ENCODE data around the gene BACH1. TPM values are rescaled to one million over a fixed set of nuclear protein-coding genes. Genes with fewer than 3 reads are reported as not detected.

BACH1 gene
- polyA plus RNA-seq, 1 donor from 2014 or later = 29.7 TPM

GRCh38 chr21:29329406-29329805 is 30.7 kb downstream of the BACH1 start:
- peaks cover 12% of the 10 kb centered on the region for H3K79me2 ChIP-seq (replicated peaks; ENCODE audit: insufficient read depth, low read length)
- H3K27me3 ChIP-seq (ENCODE audit: insufficient read depth, low read depth, low read length) = no peaks in the 10 kb centered on the region
- no peak overlapping the region for H3K27ac ChIP-seq (ENCODE audit: low read length)
- H3K36me3 ChIP-seq (ENCODE audit: insufficient read depth, low read length) = no peaks in the 10 kb centered on the region
- no peaks in the 10 kb centered on the region for H3K9me2 ChIP-seq (ENCODE audit: insufficient read depth, low read length)
- no peaks in the 10 kb centered on the region for H3F3A ChIP-seq (ENCODE audit: insufficient read depth, low read length, poor library complexity, severe bottlenecking)
- H3K4me3 ChIP-seq (ENCODE audit: low read length) = no peak overlapping the region
- no peak overlapping the region for H3K4me2 ChIP-seq (ENCODE audit: low read length)
- no peak overlapping the region for H2AFZ ChIP-seq (ENCODE audit: low read depth, low read length)
- no peak for TF ChIP-seq RAD21 (conservative IDR thresholded peaks at IDR 0.05)
- no peak for TF ChIP-seq EZH2 (IDR thresholded peaks at IDR 0.05; ENCODE audit: borderline replicate concordance, insufficient read depth, low read length, poor library complexity, severe bottlenecking)
- TF ChIP-seq MXI1 (conservative IDR thresholded peaks at IDR 0.05; ENCODE audit: poor library complexity, severe bottlenecking) = no peak
- TF ChIP-seq CTCF (IDR thresholded peaks at IDR 0.05; ENCODE audit: poor library complexity, severe bottlenecking) = no peak
- no peak for TF ChIP-seq SMC3 (conservative IDR thresholded peaks at IDR 0.05; ENCODE audit: poor library complexity)
- no peak for TF ChIP-seq EP300 (conservative IDR thresholded peaks at IDR 0.05; ENCODE audit: poor library complexity, severe bottlenecking)
- TF ChIP-seq REST (IDR thresholded peaks at IDR 0.05; ENCODE audit: borderline replicate concordance) = no peak
- no peak for TF ChIP-seq POLR2AphosphoS5 (IDR thresholded peaks at IDR 0.05)
- TF ChIP-seq TAF1 (IDR thresholded peaks at IDR 0.05; ENCODE audit: low read depth) = no peak
- H3K9ac ChIP-seq (ENCODE audit: low read length) = no peak overlapping the region
- no peaks in the 10 kb centered on the region for H3K9me3 ChIP-seq (ENCODE audit: low read length)
- H4K20me1 ChIP-seq (ENCODE audit: insufficient read depth) = no peaks in the 10 kb centered on the region

GRCh38 chr21:29330797-29331196 is 32.1 kb downstream of the BACH1 start:
- H3K36me3 ChIP-seq (ENCODE audit: insufficient read depth, low read length) = no peaks in the 10 kb centered on the region

More at GRCh38 chr21:29330797-29331196, 32.1 kb downstream of the BACH1 start:
- Histone ChIP-seq H4K20me1 (ENCODE audit: insufficient read depth) (no peaks in the 10 kb centered on the region), H3K4me2 (ENCODE audit: low read length) (no peak overlapping the region), H3K9ac (ENCODE audit: low read length) (no peak overlapping the region), H2AFZ (ENCODE audit: low read depth, low read length) (no peak overlapping the region), H3K9me3 (ENCODE audit: low read length) (no peaks in the 10 kb centered on the region), H3K79me2 (replicated peaks; ENCODE audit: insufficient read depth, low read length) (peaks cover 6% of the 10 kb centered on the region), H3K27ac (ENCODE audit: low read length) (no peak overlapping the region), H3K9me2 (ENCODE audit: insufficient read depth, low read length) (no peaks in the 10 kb centered on the region), H3F3A (ENCODE audit: insufficient read depth, low read length, poor library complexity, severe bottlenecking) (no peaks in the 10 kb centered on the region), H3K27me3 (ENCODE audit: insufficient read depth, low read depth, low read length) (no peaks in the 10 kb centered on the region), H3K4me3 (ENCODE audit: low read length) (no peak overlapping the region)
- no peak for TF ChIP-seq POLR2AphosphoS5 (IDR thresholded peaks at IDR 0.05)
- no peak for TF ChIP-seq MXI1 (conservative IDR thresholded peaks at IDR 0.05; ENCODE audit: poor library complexity, severe bottlenecking)
- no peak for TF ChIP-seq CTCF (IDR thresholded peaks at IDR 0.05; ENCODE audit: poor library complexity, severe bottlenecking)
- no peak for TF ChIP-seq SMC3 (conservative IDR thresholded peaks at IDR 0.05; ENCODE audit: poor library complexity)
- TF ChIP-seq RAD21 (conservative IDR thresholded peaks at IDR 0.05) = no peak
- no peak for TF ChIP-seq REST (IDR thresholded peaks at IDR 0.05; ENCODE audit: borderline replicate concordance)
- no peak for TF ChIP-seq EP300 (conservative IDR thresholded peaks at IDR 0.05; ENCODE audit: poor library complexity, severe bottlenecking)
- no peak for TF ChIP-seq EZH2 (IDR thresholded peaks at IDR 0.05; ENCODE audit: borderline replicate concordance, insufficient read depth, low read length, poor library complexity, severe bottlenecking)
- no peak for TF ChIP-seq TAF1 (IDR thresholded peaks at IDR 0.05; ENCODE audit: low read depth)

Measured in neural cell (in vitro differentiated cells).